ENCODE data around the gene WDR18. TPM values are rescaled to one million over a fixed set of nuclear protein-coding genes. Genes with fewer than 3 reads are reported as not detected.

Gene WDR18
- total RNA-seq, 1 experiment from 2014 or later = 44.0 TPM

DNA sequence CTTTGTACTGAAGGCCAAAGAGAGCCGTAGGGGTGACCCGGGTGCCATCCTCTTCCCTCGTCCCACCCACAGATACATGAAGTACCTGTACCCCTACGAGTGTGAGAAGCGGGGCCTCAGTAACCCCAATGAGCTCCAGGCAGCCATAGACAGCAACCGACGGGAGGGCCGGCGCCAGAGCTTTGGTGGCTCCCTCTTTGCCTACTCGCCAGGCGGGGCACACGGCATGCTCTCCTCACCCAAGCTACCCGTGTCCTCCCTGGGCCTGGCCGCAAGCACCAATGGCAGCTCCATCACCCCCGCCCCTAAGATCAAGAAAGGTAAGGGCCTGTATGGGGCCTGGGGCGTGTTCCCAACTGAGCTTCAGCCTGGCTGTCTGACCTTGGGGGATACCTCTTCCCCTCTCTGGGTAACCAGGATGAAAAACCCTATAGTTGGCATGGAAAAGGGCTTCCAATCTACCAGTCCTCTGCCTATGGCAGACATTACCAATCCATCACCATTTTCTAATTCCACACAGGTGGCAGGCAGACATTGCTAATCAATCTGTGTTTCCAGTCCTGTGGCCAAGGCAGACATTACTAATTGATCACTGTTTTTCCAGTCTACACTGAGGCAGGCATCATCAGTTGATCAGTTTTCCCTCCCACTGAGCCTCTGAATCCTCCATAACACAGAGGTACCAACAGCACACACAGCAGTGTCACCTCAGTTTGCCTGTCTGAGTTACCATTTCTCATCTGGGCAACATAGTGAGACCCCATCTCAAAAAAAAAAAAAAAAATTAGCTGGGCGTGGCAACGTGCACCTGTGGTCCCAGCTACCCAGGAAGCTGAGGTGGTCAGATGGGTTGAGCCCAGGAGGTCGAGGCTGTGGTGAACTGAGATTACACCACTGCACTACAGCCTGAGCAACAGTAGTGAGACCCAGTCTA lies 19.1 kb upstream of the WDR18 start:
- intact Hi-C loops (cut with micrococcal nuclease; ENCODE audit: unreplicated experiment) = no loop called here
- Histone ChIP-seq H3K9me3 (ENCODE audit: control insufficient read depth, insufficient read depth, low read depth, low read length) (no peaks in the 10 kb centered on the region), H3K27ac (ENCODE audit: low read length) (no peak overlapping the region), H3K4me1 (ENCODE audit: control insufficient read depth, insufficient read depth, low read length) (no peaks in the 10 kb centered on the region), H3K4me3 (ENCODE audit: low read depth in 2 of 2, low read length in 2 of 2) (no peak overlapping the region), H3K36me3 (ENCODE audit: control insufficient read depth, insufficient read depth, low read length) (no peaks in the 10 kb centered on the region), H3K27me3 (ENCODE audit: control insufficient read depth, insufficient read depth, low read length) (no peaks in the 10 kb centered on the region)
- DNase-seq (ENCODE audit: low read depth, low spot score) (no peak), ATAC-seq (no peak)
- no TSS peak for BruUV-seq (replicated peaks)
- POLR2A ChIA-PET = no interaction called here
- TF ChIP-seq SIN3A (IDR thresholded peaks at IDR 0.05; ENCODE audit: borderline replicate concordance, insufficient read depth, low read depth, low read length) (no peak), TCF7L2 (IDR thresholded peaks at IDR 0.05; ENCODE audit: low read depth, low read length) (no peak), POLR2AphosphoS5 (IDR thresholded peaks at IDR 0.05; ENCODE audit: low read depth, low read length) (no peak), CTCF (IDR thresholded peaks at IDR 0.05) (no peak), REST (IDR thresholded peaks at IDR 0.05; ENCODE audit: insufficient read depth in 1 of 2, low read depth in 2 of 2, low read length in 1 of 2) (no peak)
- in situ Hi-C loops (cut with HindIII; ENCODE audit: low pct_unique_long_range_greater_than_20kb, low sequenced_read_pairs) = no loop called here
- CTCF ChIA-PET = interaction anchor here (0.6 kb wide), 1 partner anchor 70 kb away, joined by 4 read pairs; no protein-coding TSS in a partner anchor

DNA sequence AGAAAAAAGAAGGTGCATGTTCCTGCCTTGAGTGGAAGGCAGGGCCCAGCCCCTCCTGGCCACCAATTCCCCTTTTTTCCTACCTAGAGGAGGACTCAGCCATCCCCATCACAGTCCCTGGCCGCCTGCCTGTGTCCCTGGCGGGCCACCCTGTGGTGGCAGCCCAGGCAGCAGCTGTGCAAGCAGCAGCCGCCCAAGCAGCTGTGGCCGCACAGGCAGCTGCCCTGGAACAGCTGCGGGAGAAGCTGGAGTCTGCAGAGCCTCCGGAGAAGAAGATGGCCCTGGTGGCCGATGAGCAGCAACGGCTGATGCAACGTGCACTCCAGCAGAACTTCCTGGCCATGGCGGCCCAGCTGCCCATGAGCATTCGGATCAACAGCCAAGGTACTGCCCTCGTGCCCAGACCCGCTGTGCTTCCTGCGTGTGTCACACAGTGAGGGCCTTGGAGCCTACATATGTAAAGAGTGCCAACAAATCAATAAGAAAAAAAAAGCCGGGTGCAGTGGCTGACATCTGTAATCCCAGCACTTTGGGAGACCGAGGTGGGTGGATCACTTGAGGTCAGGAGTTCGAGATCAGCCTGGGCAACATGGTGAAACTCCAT lies 17.6 kb upstream of the WDR18 start:
- in situ Hi-C loops (cut with HindIII; ENCODE audit: low pct_unique_long_range_greater_than_20kb, low sequenced_read_pairs) = no loop called here
- CTCF ChIA-PET = interaction anchor here (0.6 kb wide), 2 partner anchors 10 to 35 kb away, joined by 3 read pairs; no protein-coding TSS in a partner anchor

More for the DNA sequence above, 17.6 kb upstream of the WDR18 start:
- TF ChIP-seq SIN3A (IDR thresholded peaks at IDR 0.05; ENCODE audit: borderline replicate concordance, insufficient read depth, low read depth, low read length) = no peak
- no peak for TF ChIP-seq TCF7L2 (IDR thresholded peaks at IDR 0.05; ENCODE audit: low read depth, low read length)
- TF ChIP-seq CTCF (IDR thresholded peaks at IDR 0.05) = no peak
- H3K36me3 ChIP-seq (ENCODE audit: control insufficient read depth, insufficient read depth, low read length) = peaks cover 3% of the 10 kb centered on the region; the same call in 1 of the 2 replicates
- H3K27me3 ChIP-seq (ENCODE audit: control insufficient read depth, insufficient read depth, low read length) = no peaks in the 10 kb centered on the region
- no peak overlapping the region for H3K27ac ChIP-seq (ENCODE audit: low read length)
- BruUV-seq (replicated peaks) = no TSS peak
- H3K4me3 ChIP-seq (ENCODE audit: low read depth in 2 of 2, low read length in 2 of 2) = no peak overlapping the region
- no peak for ATAC-seq
- no peak for DNase-seq (ENCODE audit: low read depth, low spot score)
- H3K9me3 ChIP-seq (ENCODE audit: control insufficient read depth, insufficient read depth, low read depth, low read length) = no peaks in the 10 kb centered on the region
- no peaks in the 10 kb centered on the region for H3K4me1 ChIP-seq (ENCODE audit: control insufficient read depth, insufficient read depth, low read length)
- intact Hi-C loops (cut with micrococcal nuclease; ENCODE audit: unreplicated experiment) = no loop called here
- POLR2A ChIA-PET = no interaction called here
